Measurements from ENCODE around the gene SRC.

The SRC gene

DNA sequence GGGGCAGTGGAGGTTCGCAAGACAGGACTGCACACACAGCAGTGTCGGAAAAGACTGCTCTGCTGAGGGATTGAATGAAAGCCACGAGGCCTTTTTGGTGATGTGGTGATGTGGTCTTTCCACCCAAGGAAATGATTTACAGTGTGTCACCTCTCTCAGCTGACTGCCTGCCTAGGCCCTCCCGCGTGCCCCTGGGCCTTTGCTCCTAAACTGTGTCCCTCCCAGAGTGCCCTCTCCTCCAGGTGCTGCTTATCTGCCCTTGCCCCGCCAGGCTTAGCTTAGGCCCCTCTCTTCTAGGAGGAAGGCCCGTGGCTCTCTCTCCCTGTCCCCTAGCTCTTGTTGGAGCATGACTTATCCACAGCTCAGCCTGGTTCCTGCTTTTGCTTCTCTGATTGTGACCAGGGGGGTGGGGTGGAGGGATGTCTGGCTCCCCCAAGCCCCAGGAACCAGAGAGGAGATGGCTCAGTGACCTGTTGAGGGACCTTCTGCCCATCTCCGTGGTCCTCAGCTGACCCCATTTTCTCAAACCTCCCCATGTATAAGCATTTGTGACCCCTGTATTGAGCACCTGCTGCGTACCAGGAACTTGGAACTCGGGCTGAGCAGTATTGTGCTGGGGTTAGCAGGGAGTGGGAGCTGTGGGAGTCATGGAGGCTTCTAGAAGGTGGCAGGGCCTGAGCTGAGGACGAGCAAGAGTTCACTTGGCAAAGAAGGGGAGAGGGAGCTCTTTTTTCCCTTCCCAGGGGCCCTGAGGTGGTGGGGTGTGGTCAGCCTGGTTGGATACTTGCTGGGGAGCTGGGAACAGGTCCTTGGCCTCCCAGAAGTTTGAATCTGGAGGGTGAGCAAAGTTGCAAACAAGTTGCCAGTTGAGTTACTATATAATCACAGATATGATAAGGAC lies 2.2 kb downstream of the SRC start:
- in situ Hi-C loops (cut with HindIII; ENCODE audit: low sequenced_read_pairs): no loop called here
- TF ChIP-seq, protein P1, sequence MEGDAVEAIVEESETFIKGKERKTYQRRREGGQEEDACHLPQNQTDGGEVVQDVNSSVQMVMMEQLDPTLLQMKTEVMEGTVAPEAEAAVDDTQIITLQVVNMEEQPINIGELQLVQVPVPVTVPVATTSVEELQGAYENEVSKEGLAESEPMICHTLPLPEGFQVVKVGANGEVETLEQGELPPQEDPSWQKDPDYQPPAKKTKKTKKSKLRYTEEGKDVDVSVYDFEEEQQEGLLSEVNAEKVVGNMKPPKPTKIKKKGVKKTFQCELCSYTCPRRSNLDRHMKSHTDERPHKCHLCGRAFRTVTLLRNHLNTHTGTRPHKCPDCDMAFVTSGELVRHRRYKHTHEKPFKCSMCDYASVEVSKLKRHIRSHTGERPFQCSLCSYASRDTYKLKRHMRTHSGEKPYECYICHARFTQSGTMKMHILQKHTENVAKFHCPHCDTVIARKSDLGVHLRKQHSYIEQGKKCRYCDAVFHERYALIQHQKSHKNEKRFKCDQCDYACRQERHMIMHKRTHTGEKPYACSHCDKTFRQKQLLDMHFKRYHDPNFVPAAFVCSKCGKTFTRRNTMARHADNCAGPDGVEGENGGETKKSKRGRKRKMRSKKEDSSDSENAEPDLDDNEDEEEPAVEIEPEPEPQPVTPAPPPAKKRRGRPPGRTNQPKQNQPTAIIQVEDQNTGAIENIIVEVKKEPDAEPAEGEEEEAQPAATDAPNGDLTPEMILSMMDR (IDR thresholded peaks at IDR 0.05; ENCODE audit: low read depth, low read length, missing control alignments): no peak
- H3K4me3 ChIP-seq (ENCODE audit: low read depth, low read length): no peak overlapping the region
- no peak for DNase-seq (ENCODE audit: low read depth)

DNA sequence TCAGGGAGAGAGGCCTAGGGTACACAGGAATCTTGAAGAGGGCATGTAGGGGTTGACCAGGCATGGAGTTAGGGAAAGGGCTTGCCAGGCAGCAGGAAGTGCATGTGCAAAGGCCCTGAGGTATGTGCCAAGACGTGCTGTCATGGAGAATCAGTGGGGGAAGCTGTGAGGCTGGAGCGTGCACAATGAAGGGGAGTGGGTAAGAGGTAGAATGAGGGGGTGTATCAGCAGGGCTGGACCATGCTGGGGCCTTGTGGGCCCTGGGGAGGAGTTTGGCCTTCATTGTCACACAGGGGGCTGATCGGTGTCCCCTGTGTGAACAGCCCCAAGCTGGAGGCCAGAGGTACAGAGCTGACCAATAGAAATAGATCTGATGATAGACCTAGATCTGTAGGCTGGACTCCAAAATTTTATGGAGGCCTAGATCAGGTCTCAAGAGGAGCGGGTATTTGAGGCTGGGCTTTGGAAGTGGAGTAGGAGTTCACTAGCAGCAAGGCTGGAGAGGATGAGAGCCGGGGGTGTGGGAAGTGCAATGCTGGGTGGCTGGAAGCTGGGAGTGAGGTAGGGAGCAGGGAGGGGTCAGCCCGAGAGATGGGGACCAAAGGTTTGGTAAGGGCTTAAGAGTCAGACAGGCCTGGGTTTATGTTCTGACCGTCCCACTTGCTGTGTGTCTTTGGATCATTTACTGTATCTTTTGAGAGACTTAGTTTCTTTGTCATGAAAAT lies 3.0 kb downstream of the SRC start:
- DNase-seq (ENCODE audit: low read depth): no peak

GRCh38 chr20:37349517-37350491 lies 3.9 kb downstream of the SRC start:
- no peak for DNase-seq (ENCODE audit: low read depth)
- in situ Hi-C loops (cut with HindIII; ENCODE audit: low sequenced_read_pairs): no loop called here

More for the DNA sequence above, 3.0 kb downstream of the SRC start:
- TF ChIP-seq, protein P1 (IDR thresholded peaks at IDR 0.05; ENCODE audit: low read depth, low read length, missing control alignments): no peak
- no peak overlapping the region for H3K4me3 ChIP-seq (ENCODE audit: low read depth, low read length)
- in situ Hi-C loops (cut with HindIII; ENCODE audit: low sequenced_read_pairs): no loop called here

DNA sequence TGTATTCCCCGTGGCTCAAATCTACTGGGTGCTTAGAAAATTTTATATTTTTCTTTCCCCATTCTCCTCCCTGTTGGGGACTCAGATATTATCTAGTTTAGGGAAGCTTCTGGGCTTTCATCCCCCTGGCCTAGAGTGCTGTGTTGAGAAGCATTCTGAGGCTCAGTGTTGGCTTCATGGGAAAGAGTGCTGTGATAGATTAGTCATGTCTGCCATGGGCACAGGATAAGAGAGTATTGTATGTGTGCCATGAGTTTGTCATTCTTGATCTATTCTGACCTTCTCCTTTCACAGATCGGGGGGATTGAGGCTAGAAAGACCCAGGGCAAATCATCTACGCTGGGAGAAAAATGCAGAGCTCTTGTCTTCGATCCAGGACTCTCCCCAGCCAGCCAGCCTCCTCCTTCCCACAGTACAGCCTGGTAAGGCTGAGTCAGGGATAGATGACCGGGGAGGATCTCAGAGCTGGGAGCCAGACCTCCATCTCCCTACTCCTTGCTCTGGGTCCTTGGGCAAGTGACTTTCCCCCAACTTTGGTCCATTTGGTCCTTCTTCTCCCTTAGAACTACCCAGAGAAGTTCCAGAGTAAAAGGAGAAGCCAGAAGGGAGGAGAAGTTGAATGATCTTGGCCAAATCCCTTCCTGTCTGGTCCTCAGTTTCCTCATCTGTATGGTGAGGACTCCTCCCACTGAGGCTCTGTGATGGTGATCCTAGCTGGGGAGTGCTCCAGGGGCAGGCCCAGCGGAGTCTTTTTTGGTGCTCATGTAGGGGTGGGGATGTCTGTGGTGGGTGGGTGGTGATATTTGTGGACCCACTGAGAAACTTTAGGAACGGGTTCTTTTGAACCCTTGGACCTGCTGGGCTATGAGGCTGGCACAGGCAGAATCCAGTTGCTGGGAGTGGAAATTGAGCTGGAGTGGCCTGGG lies 5.0 kb downstream of the SRC start:
- TF ChIP-seq, protein P1 (IDR thresholded peaks at IDR 0.05; ENCODE audit: low read depth, low read length, missing control alignments): no peak
- in situ Hi-C loops (cut with HindIII; ENCODE audit: low sequenced_read_pairs): no loop called here
- DNase-seq (ENCODE audit: low read depth): no peak
- H3K4me3 ChIP-seq (ENCODE audit: low read depth, low read length): no peak overlapping the region

More at GRCh38 chr20:37349517-37350491, 3.9 kb downstream of the SRC start:
- TF ChIP-seq, protein P1 (IDR thresholded peaks at IDR 0.05; ENCODE audit: low read depth, low read length, missing control alignments): no peak
- H3K4me3 ChIP-seq (ENCODE audit: low read depth, low read length): no peak overlapping the region

- H3K4me3 ChIP-seq (ENCODE audit: low read depth, low read length): no peak overlapping the region
- DNase-seq (ENCODE audit: low read depth): no peak
- in situ Hi-C loops (cut with HindIII; ENCODE audit: low sequenced_read_pairs): no loop called here
- TF ChIP-seq, protein P1 (IDR thresholded peaks at IDR 0.05; ENCODE audit: low read depth, low read length, missing control alignments): no peak
These were observed 6.0 kb downstream of the SRC start for GRCh38 chr20:37351689-37352607.
